HG03521 (cell line): ENCODE results near the gene SMIM20.

Experiments
- ATAC-seq: cut with Tn5 transposase; IDR thresholded peaks from one replicate; pipeline ENCODE4 v1.9.1; 2021; ENCODE audit warnings: mild to moderate bottlenecking, moderate library complexity; ENCODE audit not compliant: unreplicated experiment

Gene SMIM20

DNA sequence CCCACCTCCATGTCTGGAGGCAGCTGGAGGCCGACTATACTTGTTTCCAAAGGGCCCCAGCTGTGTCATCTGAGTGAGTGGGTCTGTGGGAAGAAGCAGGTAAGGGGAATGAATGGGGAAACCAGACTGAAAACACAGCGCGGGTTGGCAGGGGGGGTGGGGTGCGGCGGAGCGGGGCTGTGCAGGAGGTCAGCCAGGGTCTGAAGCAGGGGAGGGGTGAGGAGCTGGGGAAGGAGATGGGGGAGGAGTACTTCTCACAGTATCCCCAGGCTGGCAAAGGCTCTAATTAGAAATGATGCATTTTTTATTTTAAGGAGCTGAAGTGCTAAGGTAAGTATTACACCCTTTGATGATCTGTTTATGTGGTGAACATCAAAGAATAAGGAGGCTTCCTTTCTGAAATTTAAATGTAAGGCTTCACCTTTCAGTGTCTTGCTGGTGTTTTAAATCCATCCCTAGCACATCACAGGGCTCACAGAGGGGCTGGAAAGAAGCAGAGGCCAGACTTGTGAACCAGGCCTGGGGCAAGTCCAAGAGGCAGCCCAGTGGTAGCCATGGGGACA lies 37.5 kb downstream of the SMIM20 start:
- ATAC-seq: no peak

- ATAC-seq: no peak
Observed at GRCh38 chr4:25953740-25954139, 39.7 kb downstream of the SMIM20 start.

DNA sequence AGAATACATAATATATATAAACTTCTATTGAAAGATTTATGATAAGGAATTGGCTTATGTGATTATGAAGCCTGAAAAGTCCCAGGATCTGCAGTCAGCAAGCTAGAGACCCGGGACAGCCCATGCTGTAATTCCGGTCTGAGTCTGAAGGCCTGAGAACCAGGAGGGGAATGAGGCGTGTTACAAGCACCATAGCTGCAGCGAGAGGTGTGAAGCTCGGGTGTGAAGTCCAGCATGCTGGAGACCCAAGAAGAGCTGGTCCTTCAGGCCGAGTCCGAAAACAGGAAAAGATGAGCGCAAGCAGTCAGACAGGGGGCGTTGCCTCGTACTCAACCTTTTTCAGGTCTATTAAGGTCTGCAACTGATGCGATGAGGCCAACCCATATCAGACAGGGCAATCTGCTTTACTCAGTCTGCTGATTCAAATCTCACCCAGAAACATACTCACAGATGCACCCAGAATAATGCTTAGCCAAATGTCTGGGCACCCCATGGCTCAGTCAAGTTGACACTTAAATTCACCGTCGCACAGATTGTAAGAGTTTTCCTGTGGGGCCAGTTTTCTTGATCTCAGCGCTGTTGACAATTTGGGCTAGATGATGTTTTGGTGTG lies 40.4 kb downstream of the SMIM20 start:
- no peak for ATAC-seq

GRCh38 chr4:25955705-25956104 lies 41.7 kb downstream of the SMIM20 start:
- no peak for ATAC-seq

DNA sequence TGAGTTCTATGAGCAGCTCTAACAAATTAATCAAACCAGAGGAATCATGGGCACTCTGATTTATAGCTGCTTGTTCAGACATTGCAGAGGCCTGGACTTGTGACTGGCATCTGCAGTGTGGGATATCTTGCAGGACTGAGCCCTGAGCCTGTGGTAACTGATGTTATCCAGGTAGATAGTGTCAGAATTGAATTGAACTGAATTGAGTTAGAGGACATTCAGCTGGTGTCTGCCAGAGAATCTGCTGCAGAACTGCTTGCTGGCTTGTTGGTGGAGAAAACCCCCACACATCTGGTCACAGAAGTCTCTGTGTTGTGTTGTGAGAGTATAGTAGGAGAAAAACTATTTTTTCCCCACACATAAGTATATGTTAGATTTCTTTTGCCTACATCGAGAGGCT lies 42.2 kb downstream of the SMIM20 start:
- no peak for ATAC-seq

- ATAC-seq: no peak
Observed at GRCh38 chr4:25958110-25958509, 44.1 kb downstream of the SMIM20 start.

GRCh38 chr4:25962393-25962792 lies 48.4 kb downstream of the SMIM20 start:
- ATAC-seq: no peak

- ATAC-seq: no peak
Observed at GRCh38 chr4:25965629-25966028, 51.6 kb downstream of the SMIM20 start.

DNA sequence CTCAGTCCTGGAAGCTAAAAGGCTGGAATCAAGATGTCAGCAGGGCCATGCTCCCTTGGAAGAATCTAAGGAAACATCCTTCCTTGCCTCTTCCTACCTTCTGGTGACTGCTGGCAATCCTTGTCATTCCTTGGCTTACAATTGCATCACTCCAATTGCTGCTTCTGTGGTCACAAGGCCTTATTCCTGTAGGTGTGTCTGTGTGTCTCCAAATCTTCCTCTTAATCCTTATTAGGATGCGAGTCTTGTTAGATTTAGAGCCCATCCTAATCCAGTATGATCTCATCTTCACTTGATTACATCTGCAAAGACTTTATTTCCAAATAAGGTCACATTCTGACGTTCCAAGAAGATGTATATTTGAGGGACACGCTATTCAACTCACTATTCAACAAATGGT lies 52.2 kb downstream of the SMIM20 start:
- no peak for ATAC-seq

- ATAC-seq: no peak
Observed at GRCh38 chr4:25969374-25970155, 55.5 kb downstream of the SMIM20 start.

GRCh38 chr4:25970226-25970675 lies 56.2 kb downstream of the SMIM20 start:
- peak; percentile 45 for ATAC-seq

DNA sequence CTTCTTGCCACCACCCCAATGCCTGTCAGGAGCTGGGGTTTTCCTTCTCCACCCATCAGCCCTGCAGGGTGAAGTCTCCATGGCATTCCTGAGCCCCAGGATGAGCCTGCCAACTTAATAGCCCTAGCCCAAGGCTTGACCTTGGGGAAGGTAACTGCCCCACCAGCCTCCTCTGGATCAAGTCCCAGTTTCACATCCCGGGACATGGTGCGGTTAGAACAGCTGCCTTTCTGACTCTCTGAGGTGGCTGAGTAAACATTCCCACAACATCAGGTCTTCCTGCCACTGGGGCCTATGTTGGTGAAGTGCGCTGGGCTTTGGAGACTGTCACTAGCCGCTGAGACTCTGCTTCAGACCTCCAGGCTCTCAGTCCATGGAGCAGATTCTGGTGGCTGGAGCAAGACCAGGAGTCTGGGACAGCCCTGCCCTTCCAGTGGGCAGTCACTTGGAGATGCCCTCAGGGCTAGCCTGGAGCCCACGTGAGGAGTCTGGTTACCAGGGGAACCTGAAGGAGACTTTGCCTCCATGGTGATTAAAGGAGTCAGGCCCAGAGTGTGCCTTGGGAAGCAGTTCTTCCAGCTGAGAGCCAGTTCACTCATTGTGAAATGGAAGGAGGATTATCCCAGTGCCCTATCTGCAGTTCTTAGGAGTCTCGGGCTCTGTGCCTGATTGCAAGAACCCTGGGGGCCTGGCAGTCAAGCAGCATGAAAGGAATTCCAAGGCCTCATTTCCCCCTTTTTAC lies 56.8 kb downstream of the SMIM20 start:
- no peak for ATAC-seq

- no peak for ATAC-seq
Observed at GRCh38 chr4:25972366-25972765, 58.3 kb downstream of the SMIM20 start.

GRCh38 chr4:25972984-25973745 lies 59.1 kb downstream of the SMIM20 start:
- no peak for ATAC-seq

GRCh38 chr4:25976780-25977179 lies 62.8 kb downstream of the SMIM20 start:
- ATAC-seq: no peak

- no peak for ATAC-seq
Observed at GRCh38 chr4:25977397-25978170, 63.6 kb downstream of the SMIM20 start.

GRCh38 chr4:25978327-25978726 lies 64.3 kb downstream of the SMIM20 start:
- ATAC-seq: no peak
